Retinal pigment epithelial cell (primary cell): Measurements from ENCODE around the gene ROGDI.

Experiments
- DNase-seq: peaks from one replicate; pipeline ENCODE4 v3.0.0-alpha.2; 2010; ENCODE audit warnings: low read depth
- H3K4me3 ChIP-seq: 2 replicates; pipeline ENCODE4 v1.5.1; 2011; ENCODE audit warnings: mild to moderate bottlenecking, low read length, control low read depth, moderate library complexity
- TF ChIP-seq, protein P1 (sequence below): conservative IDR thresholded peaks from 2 replicates; pipeline ENCODE4 v1.5.1; 2011; ENCODE audit warnings: low read depth, low read length, control low read depth, inconsistent platforms

ROGDI gene

DNA sequence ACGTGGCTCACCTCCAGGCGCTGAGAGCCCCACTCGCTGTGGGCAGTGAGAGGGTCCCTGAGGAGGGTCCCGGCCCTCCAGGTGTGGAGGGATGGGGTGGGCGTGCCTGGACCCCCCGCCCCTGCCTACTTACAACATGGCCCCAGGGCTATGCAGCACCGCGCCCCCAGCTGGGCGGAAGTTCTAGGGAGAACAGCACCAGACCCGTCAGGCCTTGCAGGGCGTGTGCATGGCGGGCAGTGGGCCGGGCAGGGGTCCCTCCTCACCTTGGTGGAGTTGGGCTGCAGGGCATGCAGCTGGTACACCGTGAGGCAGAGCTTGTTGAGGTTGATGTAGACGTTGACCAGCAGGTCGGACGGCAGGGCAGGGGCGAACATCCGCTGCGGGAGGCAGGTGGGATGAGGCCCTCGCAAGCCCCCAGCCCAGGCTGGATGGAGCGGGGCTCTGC lies 4.6 kb downstream of the ROGDI start:
- TF ChIP-seq, protein P1, sequence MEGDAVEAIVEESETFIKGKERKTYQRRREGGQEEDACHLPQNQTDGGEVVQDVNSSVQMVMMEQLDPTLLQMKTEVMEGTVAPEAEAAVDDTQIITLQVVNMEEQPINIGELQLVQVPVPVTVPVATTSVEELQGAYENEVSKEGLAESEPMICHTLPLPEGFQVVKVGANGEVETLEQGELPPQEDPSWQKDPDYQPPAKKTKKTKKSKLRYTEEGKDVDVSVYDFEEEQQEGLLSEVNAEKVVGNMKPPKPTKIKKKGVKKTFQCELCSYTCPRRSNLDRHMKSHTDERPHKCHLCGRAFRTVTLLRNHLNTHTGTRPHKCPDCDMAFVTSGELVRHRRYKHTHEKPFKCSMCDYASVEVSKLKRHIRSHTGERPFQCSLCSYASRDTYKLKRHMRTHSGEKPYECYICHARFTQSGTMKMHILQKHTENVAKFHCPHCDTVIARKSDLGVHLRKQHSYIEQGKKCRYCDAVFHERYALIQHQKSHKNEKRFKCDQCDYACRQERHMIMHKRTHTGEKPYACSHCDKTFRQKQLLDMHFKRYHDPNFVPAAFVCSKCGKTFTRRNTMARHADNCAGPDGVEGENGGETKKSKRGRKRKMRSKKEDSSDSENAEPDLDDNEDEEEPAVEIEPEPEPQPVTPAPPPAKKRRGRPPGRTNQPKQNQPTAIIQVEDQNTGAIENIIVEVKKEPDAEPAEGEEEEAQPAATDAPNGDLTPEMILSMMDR, result no peak
- DNase-seq, result no peak
- no peak overlapping the region for H3K4me3 ChIP-seq

DNA sequence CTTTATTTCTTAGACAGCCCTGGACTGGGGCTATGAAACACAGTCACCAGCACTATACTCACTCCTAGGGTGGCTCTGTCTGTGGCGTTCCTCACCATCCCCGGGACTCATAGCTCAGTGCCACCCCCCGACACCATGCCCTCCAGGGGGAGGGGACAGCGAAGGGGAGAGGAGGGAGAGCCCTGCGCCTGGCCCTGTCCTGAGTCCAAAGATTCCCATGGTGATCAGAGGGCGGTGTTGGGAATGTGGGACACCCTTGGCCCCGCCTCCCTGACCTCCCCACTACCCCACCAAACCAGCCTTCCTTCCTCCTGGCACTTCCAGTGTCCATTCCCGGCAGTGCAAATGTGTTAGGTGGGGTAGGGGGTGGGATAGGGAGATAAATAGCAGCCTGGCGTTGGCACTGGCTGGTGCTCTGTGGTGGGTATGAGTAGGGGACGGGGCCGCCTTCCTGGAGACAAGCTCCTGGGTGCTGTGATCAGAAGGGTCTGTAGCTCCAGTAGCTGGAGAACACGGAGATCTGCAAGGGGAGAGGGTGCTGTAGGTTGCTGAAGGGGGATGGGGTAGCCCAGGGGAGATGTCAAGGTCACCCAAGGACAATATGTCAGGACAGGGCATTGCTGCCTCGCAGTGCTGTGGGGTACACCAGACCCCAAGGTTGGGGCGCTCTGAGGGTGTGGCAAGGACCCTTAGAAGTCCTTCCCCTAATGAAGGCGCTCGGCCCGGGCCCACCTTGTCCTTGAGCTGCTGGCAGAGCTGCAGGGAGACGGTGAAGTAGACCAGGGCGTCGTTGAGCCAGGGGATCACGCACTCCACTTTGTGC lies 5.2 kb downstream of the ROGDI start:
- H3K4me3 ChIP-seq, result no peak overlapping the region
- TF ChIP-seq, protein P1, result no peak
- DNase-seq, result no peak

DNA sequence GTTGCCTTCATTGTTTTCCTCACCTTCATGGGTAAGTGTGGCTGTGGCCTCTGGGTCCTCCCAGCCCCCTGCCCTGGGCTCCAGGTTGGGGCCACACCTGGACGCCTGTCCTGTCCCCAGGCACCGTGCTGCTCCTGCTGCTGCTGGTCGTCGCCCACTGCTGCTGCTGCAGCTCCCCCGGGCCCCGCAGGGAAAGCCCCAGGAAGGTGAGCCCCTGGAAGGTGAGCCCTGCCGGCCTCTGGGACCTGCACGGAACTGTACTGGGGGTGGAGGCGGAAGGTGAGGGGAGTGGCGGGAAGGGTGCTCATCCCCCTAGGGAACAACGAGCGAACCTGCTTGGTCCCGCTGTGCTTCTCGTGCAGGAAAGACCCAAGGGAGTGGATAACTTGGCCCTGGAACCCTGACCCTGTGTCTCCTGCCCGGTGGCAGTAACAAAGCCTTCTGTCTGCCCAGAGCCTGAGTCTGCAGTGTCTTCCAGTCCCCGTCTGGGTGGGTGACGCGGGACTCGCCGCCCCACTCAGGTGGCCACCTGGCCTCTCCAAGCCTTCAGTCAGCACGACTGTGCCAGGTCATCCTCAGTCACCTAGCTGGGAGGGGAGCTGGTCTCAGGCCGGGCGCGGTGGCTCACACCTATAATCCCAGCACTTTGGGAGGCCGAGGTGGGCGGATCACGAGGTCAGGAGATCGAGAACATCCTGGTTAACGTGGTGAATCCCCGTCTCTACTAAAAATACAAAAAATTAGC lies 6.4 kb downstream of the ROGDI start:
- TF ChIP-seq, protein P1, result no peak
- H3K4me3 ChIP-seq, result no peak overlapping the region
- no peak for DNase-seq

DNA sequence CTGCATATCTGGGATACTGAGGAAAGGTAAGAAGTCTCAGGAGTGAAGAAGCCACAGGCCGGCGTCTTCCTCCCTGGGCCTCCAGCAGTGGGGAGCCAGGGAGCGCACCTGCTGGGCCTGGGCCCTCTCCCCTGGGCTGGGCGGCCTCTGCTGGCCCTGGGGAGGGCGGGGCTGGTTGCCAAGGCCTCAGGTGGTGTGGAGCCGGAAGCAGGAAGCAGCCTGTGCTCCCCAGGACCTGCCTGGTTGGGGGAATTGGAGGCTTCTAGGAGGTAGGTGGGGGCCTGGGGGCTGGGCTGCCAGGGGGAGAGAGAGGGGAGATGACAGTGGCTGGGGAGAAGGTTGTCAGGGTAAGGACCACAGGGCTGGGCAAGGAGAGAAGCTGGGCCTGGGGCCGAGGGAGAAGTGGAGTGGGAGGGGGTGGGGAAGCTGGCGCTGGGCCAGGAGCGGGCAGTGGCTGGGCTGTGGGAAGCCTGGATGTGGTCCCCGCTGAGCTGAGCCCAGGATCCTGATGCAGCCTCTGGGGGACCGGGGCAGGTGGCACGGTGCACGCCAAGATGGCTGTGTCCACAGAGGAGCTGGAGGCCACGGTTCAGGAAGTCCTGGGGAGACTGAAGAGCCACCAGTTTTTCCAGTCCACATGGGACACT lies 7.1 kb downstream of the ROGDI start, which contains the start of gene SMIM22:
Gene SMIM22, plus strand, starts transcription at position 189 of the 647 bp plus-strand sequence. Its CDS starts 366 bp downstream, at position 555.
- TF ChIP-seq, protein P1, result no peak
- DNase-seq, result no peak
- H3K4me3 ChIP-seq, result no peak within 1 kb of the TSS

DNA sequence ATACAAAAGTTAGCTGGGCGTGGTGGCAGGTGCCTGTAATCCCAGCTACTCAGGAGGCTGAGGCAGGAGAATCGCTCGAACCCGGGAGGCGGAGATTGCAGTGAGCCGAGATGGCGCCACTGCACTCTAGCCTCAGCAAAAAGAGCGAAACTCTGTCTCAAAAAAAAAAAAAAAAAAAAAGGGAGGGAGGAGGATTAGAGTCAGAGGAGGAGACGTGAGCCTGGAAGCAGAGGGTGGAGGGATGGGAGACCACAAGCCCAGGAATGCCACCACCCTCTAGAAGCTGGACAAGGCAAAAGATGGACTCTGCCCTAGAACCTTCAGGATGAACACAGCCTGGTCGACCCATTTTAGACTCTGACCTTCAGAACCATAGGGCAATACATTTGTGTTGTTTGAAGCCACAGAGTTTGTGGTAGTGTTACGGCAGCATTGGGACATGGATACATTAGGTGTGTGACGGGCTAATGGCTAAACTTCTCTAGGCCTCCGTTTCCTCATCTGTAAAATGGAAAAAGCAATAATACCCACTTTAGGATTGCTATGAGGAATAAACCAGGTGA lies 9.4 kb downstream of the ROGDI start:
- TF ChIP-seq, protein P1, result no peak
- DNase-seq, result no peak
- H3K4me3 ChIP-seq, result no peak overlapping the region

DNA sequence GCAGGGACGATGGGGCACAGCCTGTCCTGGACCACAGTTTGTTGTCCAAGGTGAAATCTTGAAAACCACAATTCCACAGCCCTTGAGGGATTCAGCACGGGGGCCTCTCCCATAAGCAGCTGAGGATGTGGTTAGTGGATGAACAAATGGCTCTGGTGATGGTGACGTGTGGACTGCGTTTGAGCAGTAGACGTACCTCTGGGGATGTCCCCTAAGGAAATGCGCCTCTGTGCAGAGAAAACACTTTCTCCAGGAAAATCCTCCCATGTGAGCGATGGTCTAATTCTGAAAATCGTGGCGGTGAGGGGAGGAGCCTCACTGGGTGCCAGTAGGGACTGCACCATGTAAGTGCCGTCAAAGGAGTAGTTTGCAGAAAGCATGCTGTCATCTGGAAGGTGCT lies 11.6 kb downstream of the ROGDI start:
- no peak for DNase-seq
- no peak overlapping the region for H3K4me3 ChIP-seq
- TF ChIP-seq, protein P1, result no peak
